Stimulated activated CD8-positive, alpha-beta memory T cell treated with anti-CD3 and anti-CD28 coated beads, Interleukin-12 subunit alpha, Interleukin-12 subunit beta, amount 100 ng/mL, for 24 hours (primary cell): ENCODE results near the gene UBR2.
"Not testable (repeated sequence)": the region's sequence is repeated elsewhere in the genome, so short reads cannot be mapped to it uniquely, and the experiment has no call there.

ENCODE experiments used
- DNase-seq: peaks from one replicate; pipeline ENCODE4 v3.0.0-alpha.2; 2020; ENCODE audit errors: extremely low read depth

UBR2 gene

DNA sequence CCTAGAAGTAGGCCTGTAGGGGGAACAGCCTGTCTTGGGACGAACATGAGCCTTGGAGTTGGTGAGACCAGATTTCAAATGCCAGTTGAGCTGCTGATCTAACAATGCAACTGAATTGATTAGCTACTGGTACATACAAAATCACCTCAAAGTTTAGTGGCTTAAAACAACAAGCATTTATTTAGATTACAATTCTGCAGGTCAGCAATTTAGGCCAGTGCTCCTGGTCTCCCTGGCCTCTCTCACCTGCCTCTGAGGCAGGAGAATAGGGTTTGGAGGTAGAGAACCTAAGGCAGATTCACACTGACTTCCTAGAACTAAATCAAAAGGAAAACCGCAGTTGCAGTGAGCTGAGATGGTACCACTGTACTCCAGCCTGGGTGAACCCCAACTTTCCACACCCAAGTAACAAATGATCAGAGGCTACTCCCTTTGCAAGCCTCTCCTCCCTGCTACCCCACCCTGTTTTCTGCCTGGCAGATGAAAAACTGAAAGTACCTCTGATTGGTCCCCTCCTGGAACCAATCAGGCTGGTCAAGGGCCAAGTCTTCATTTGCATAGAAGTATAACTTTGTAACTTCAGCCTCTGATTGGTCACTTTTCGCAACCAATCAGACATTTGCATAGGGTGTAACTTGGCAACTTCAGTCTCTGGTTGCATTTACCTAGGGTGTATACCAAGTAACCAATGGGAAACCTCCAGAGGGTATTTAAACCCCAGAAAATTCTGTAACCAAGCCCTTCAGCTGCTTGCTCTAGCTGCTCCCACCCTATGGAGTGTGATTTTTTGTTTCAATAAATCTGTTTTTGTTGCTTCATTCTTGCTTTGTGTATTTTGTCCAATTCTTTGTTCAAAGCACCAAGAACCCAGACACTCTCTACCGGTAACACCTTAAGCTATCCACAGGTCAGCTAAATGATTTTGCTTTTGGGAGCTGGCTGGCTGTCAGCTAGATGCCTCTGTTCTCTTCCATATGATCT, 8.1 kb upstream of the UBR2 start:
- DNase-seq = no peak

DNA sequence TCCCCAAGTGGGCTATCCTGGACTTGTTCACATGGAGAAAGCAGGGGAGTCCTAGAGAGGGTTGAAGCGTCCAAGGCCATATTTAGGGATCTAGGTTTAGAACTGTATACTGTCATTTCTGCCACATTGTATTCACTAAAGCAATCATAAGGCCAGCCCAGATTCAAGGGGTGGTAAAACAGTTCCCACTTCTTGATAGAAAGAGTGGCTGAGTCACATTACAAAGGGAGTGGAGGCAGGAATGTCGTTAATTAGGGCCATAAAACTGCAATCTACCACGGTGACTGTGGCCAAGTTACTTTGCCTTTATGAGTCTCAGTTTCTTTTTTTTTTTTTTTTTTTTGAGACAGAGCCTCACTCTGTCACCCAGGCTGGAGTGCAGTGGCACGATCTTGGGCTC, 7.4 kb upstream of the UBR2 start:
- no peak for DNase-seq

DNA sequence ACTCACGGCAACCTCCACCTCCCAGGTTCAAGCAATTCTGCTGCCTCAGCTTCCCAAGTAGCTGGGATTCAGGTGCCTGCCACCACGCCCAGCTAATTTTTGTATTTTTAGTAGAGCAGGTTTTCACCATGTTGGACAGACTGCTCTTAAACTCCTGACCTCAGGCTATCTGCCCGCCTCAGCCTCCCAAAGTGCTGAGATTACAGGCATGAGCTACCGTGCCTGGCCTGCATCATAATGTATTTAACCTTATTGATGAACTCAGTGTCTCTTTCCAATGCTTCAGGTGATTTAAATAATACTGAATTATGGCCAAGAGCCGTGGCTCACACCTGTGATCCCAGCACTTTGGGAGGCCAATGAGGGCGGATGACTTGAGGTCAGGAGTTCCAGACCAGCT, 4.6 kb upstream of the UBR2 start:
- DNase-seq = not testable (repeated sequence)

DNA sequence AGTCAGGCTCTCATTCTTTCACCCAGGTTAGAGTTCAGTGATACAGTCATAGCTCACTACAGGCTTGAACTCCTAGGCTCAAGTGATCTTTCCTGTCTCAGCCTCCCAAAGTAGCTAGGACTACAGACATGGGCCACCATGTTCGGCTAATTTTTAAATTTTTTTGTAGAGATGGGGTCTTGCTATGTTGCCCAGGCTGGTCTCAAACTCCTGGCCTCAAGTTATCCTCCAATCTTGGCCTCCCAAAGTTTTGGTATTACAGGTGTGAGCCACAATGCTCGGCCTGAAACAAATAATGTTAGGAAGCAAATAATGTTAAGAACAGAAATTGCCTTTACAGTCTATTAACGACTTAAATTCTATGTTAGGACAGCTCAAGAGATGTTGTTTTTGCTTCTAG, 1.8 kb upstream of the UBR2 start:
- DNase-seq = no peak

DNA sequence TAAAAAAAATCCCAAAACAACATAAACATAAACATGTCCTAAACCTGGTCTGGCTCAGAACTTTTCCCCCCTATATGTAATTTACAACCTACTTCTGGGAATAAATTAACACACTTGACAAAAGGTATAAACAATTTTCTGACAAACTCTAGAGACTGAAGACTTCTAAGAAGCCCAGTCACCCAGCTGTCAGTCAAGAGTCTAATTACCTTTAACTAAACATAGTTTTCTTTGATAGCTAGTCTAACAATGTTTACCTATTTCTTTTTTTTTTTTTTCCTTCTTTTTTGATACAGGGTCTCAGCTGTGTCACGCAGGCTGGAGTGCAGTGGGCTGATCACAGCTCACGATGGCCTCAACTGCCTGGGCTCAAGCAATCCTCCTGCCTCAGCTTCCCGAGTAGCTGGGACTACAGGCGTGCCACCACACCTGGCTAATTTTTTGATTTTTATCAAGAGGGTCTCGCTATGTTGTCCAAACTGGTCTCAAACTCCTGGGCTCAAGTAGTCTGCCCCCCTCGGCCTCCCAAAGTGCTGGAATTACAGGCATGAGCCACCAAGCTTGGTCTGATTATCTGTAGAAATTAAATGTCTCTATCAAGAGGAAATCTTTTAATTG, 932 bp upstream of the UBR2 start:
- DNase-seq = no peak

- DNase-seq = no peak
These were observed 637 bp downstream of the UBR2 start for GRCh38 chr6:42564506-42564825.

DNA sequence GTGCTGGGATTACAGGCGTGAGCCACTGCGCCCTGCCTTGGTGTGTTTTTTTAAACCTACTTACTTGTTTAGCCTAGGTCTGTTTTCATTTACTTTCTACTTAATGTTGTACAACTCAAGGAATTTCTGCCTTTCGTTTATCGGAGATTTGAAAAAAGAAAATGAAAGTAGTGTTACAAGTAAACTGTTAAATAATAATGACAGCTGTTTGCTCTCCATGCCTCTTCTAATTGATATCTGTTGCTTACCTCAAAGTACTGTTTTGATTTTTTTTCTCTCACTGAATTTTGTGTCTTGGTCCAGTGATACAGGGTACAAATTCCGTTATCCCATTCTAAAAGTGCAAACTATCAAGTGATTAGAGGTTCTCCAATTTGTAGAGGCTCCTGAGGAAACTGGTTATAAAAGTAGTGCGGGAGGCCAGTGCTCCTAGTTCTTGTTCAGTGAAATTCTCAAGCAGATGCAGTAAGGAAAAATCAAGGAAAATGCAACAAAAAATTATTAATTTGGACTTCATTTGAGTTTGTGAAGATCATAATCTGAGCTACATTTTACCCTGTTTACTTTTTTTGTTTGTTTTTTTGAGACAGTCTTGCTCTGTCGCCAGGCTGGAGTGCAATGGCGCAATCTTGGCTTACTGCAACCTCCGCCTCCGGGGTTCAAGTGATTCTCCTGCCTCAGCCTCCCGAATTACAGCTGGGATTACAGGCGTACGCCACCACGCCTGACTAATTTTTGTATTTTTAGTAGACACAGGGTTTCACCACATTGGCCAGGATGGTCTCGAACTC, 2.2 kb downstream of the UBR2 start:
- no peak for DNase-seq

DNA sequence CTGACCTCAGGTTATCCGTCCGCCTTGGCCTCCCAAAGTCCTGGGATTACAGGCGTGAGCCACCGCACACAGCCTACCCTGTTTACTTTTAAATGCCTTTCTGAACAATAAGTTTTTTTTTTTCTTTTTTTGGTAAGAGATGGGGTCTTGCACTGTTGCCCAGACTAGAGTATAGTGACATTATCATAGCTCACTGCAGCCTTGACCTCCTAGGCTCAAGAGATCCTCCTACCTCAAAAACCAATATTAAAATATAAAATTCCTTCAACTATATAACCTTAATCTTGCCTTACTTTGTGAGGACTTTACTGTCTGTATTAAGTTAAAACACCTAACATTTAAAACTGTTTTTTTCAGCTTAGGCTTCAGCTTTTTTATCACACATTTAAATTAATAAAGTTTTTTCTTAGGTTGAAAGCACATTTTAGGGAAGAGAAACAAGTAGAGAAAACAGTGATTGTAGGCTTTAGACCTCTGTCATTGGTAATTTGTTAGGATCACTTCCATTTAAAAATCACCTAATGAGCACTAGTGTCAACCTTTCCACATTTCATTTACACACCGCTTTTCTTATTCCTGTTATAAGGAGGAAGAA, 2.9 kb downstream of the UBR2 start:
- no peak for DNase-seq

GRCh38 chr6:42567237-42567636, 3.4 kb downstream of the UBR2 start:
- DNase-seq = not testable (repeated sequence)

GRCh38 chr6:42569102-42570028, 5.5 kb downstream of the UBR2 start:
- no peak for DNase-seq

DNA sequence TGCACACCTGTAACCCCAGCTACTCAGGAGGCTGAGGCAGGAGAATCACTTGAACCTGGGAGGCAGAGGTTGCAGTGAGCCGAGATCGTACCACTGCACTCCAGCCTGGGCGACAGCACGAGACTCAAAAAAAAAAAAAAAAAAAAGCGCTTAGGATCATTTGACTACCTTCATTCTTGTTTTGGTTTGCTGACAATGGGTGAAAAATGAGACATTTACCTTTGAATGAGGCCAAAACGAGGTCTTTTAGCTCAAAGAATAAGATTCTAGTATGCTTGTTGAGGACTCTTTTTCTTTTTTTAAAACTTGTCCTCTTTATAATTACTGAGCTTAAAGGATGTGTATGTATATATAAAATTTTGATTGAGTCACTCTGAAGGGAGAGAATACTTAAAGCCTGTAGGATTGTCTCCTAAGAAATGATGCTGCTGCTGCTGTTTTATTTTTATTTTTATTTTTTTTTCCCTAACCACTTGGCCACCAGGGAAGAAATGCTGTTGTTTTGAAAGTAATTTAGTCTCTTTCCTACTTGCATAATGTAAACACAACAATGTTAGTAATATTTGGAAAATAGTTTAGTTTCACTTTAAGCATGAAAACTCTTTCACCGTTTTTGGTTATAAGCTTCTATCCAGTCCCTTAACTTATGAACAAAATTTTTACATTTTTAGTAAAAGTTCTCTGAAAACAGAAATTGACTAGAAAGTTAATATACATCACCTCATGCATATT, 7.9 kb downstream of the UBR2 start:
- DNase-seq = no peak

GRCh38 chr6:42572523-42572922, 8.7 kb downstream of the UBR2 start:
- no peak for DNase-seq

DNA sequence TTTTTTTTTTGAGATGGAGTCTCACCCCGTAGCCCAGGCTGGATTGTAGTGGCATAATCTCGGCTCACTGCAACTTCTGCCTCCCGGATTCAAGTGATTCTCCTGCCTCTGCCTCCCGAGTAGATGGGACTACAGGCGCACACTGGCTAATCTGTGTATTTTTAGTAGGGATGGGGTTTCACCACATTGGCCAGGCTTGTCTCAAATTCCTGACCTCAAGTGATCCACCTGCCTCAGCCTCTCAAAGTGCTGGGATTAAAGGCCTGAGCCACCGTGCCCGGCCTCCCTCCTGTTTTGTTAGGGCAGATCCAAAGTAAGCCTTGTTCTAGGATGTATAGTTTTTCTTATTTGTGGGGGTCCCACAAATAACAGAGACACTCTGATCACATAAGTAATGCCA, 12.7 kb downstream of the UBR2 start:
- DNase-seq = not testable (repeated sequence)

- DNase-seq = no peak
These were observed 34.5 kb downstream of the UBR2 start for GRCh38 chr6:42598300-42598699.

DNA sequence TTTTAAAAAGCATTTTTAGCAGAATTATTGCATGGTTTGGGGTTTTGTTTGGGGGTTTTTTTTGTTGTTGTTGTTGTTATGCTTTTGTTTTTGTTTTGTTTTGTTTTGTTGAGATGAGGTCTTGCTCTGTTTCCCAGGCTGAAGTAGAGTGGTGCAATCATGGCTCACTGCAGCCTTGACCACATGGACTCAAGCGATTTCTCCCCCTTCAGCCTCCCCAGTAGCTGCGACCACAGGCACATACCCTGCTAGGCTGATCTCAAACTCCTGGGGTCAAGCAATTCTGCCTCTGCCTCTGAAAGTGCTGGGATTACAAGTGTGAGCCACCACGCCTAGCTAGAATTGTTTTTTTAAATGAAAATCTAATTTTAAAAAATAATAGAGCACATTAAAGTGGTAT, 35.7 kb downstream of the UBR2 start:
- no peak for DNase-seq

DNA sequence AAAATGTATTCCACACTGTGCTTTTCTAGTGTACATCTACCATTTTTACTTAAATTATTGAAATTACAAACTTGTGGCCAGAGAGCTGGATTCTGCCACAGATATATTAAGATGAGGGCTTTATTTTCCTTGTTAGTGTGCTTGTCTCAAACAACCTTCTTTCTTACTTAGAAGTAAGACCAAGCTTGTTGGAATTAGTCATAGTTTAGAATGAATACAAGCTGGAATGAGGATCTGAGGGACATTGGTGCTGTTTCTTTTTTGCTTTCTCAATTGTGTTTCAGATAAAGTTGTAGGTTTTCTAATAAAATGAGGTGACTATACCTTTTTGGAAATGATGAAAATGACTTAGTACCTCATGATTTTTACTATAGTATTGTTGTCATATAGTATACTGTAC, 40.3 kb downstream of the UBR2 start:
- DNase-seq = no peak

DNA sequence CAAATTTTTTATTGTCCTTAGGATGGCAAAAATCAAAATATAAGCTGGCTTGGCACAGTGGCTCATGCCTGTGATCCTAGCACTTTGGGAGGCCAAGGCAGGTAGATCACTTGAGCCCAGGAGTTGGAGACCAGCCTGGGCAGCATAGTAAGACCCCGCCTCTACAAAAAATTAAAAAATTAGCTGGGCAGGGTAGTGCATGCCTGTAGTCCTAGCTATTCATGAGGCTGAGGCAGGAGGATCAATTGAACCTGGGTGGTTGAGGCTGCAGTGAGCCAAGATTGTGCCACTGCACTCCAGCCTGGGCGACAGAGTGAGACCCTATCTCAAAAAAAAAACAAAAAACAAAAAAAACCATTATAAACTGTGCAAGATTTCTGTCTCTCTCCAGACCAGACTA, 40.9 kb downstream of the UBR2 start:
- not testable (repeated sequence) for DNase-seq

- no peak for DNase-seq
These were observed 46.6 kb downstream of the UBR2 start for GRCh38 chr6:42610416-42610815.

- DNase-seq = no peak
These were observed 51.7 kb downstream of the UBR2 start for GRCh38 chr6:42615518-42615917.

DNA sequence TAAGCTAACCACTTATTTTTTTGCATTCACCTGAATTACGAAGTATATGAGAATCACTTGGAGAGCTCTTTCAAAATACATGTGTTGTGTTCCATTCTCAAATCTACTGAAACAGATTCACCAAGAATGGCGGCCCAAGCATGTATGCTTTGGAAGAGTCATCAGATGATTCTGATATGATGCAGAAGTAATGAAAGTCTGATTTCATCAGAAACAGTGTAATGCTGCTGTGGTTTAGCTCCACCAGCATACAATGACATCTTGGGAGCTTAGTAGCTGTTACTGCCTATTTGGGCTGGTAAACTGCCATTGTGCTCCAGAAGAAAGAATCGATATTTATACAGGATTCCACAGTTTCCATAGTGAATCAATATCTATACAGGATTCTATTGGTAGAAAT, 52.9 kb downstream of the UBR2 start:
- DNase-seq = no peak
